HL-60 (cell line): ENCODE data around the gene DRC7.

ENCODE experiments used
- GABPA ChIP-seq: IDR thresholded peaks from 2 replicates; pipeline ENCODE4 v1.6.1; 2012; ENCODE audit warnings: low read depth
- POLR2AphosphoS5 ChIP-seq: IDR thresholded peaks from 2 replicates; pipeline ENCODE4 v1.6.1; 2012; ENCODE audit warnings: low read depth
- REST ChIP-seq: IDR thresholded peaks from 2 replicates; pipeline ENCODE4 v1.6.1; 2012; ENCODE audit warnings: low read depth; ENCODE audit not compliant: insufficient replicate concordance
- SPI1 ChIP-seq: IDR thresholded peaks from 2 replicates; pipeline ENCODE4 v1.6.1; 2012; ENCODE audit warnings: low read depth, mild to moderate bottlenecking, borderline replicate concordance
- TF ChIP-seq, protein P1 (sequence below): IDR thresholded peaks from one replicate; pipeline ENCODE4 v1.5.1; 2011; ENCODE audit warnings: low read length, control low read depth, inconsistent platforms; ENCODE audit not compliant: insufficient read depth

GRCh38 chr16:57714047-57714446, 19.4 kb downstream of the DRC7 start:
- TF ChIP-seq, protein P1, sequence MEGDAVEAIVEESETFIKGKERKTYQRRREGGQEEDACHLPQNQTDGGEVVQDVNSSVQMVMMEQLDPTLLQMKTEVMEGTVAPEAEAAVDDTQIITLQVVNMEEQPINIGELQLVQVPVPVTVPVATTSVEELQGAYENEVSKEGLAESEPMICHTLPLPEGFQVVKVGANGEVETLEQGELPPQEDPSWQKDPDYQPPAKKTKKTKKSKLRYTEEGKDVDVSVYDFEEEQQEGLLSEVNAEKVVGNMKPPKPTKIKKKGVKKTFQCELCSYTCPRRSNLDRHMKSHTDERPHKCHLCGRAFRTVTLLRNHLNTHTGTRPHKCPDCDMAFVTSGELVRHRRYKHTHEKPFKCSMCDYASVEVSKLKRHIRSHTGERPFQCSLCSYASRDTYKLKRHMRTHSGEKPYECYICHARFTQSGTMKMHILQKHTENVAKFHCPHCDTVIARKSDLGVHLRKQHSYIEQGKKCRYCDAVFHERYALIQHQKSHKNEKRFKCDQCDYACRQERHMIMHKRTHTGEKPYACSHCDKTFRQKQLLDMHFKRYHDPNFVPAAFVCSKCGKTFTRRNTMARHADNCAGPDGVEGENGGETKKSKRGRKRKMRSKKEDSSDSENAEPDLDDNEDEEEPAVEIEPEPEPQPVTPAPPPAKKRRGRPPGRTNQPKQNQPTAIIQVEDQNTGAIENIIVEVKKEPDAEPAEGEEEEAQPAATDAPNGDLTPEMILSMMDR: no peak
- TF ChIP-seq POLR2AphosphoS5 (no peak), SPI1 (no peak), GABPA (no peak), REST (no peak)
